CD8-positive, alpha-beta memory T cell (primary cell): ENCODE results near the gene MVB12B. TPM values are rescaled to one million over a fixed set of nuclear protein-coding genes. Genes with fewer than 3 reads are reported as not detected.

Source experiments
- CTCF ChIA-PET: fragments of 350-600 bp; sonication (Branson Sonifier 250); formaldehyde crosslinking; loops from one replicate; lab custom pipeline; 2021; ENCODE audit warnings: antibody characterized with exemption; lab: Charles Lee
- POLR2A ChIA-PET: fragments of 350-600 bp; sonication (Branson Sonifier 250); formaldehyde crosslinking; loops from one replicate; lab custom pipeline; 2021; ENCODE audit warnings: antibody characterized with exemption; lab: Charles Lee
- DNase-seq, 5 donors: peaks; one replicate each; pipeline versions ENCODE4 v3.0.0 to v3.0.0-alpha.2; 2020 to 2022; ENCODE audit warnings: mixed read lengths in 1 of 5
- H3K27ac ChIP-seq: one replicate; pipeline ENCODE4 v1.7.0; 2013; ENCODE audit warnings: low read depth, mild to moderate bottlenecking, low read length, moderate library complexity
- H3K27me3 ChIP-seq: 2 replicates; pipeline ENCODE4 v1.7.0; 2013; ENCODE audit warnings: low read length, mild to moderate bottlenecking; ENCODE audit not compliant: insufficient read depth, poor library complexity, severe bottlenecking
- H3K36me3 ChIP-seq: 2 replicates; pipeline ENCODE4 v1.7.0; 2013; ENCODE audit warnings: mild to moderate bottlenecking, low read length, moderate library complexity; ENCODE audit not compliant: insufficient read depth
- H3K4me1 ChIP-seq: 2 replicates; pipeline ENCODE4 v1.7.0; 2013; ENCODE audit warnings: mild to moderate bottlenecking, low read length, moderate library complexity; ENCODE audit not compliant: insufficient read depth
- H3K4me3 ChIP-seq: 2 replicates; pipeline ENCODE4 v1.7.0; 2013; ENCODE audit warnings: mild to moderate bottlenecking, low read length
- H3K9me3 ChIP-seq: 2 replicates; pipeline ENCODE4 v1.7.0; 2013; ENCODE audit warnings: mild to moderate bottlenecking, low read length
- H3K27ac Mint-ChIP-seq, 8 donors: one replicate each; pipeline ENCODE4 v1.8.0; 2020 to 2021; ENCODE audit warnings: mixed read lengths in 8 of 8, mild to moderate bottlenecking in 6 of 8, inconsistent platforms in 3 of 8, moderate library complexity in 3 of 8
- H3K27me3 Mint-ChIP-seq, 2 donors: one replicate each; pipeline ENCODE4 v1.8.0; 2020 to 2021; ENCODE audit warnings: mixed read lengths in 2 of 2, mild to moderate bottlenecking in 1 of 2, moderate library complexity in 1 of 2
- H3K36me3 Mint-ChIP-seq, 3 donors: one replicate each; pipeline ENCODE4 v1.8.0; 2020 to 2021; ENCODE audit warnings: mixed read lengths in 3 of 3, inconsistent platforms in 1 of 3, mild to moderate bottlenecking in 1 of 3
- H3K4me1 Mint-ChIP-seq, 3 donors: one replicate each; pipeline ENCODE4 v1.8.0; 2020 to 2021; ENCODE audit warnings: mixed read lengths in 3 of 3, inconsistent platforms in 1 of 3, mild to moderate bottlenecking in 1 of 3
- H3K4me3 Mint-ChIP-seq, 7 donors: one replicate each; pipeline ENCODE4 v1.8.0; 2020 to 2021; ENCODE audit warnings: mixed read lengths in 7 of 7, mild to moderate bottlenecking in 6 of 7, moderate library complexity in 4 of 7, inconsistent platforms in 2 of 7
- H3K9me3 Mint-ChIP-seq, 5 donors: one replicate each; pipeline ENCODE4 v1.8.0; 2020 to 2022; ENCODE audit warnings: mixed read lengths in 5 of 5, mild to moderate bottlenecking in 3 of 5, moderate library complexity in 2 of 5, inconsistent platforms in 1 of 5
- polyA plus RNA-seq: library from polyadenylated mRNA; unstranded; fragments of 300-500 nt; fragmentation: Illumina TruSeq; gene quantifications from one replicate; pipeline ENCODE4 v1.2.3, GENCODE V29; 2021
- total RNA-seq, 2 experiments: library from RNA; stranded (reverse); gene quantifications; one replicate each; pipeline ENCODE4 v1.2.3, GENCODE V29; 2021

MVB12B gene
- total and polyA plus RNA-seq, 3 experiments from 2014 or later: 11.0 to 13.1 (median 12.7) TPM

DNA sequence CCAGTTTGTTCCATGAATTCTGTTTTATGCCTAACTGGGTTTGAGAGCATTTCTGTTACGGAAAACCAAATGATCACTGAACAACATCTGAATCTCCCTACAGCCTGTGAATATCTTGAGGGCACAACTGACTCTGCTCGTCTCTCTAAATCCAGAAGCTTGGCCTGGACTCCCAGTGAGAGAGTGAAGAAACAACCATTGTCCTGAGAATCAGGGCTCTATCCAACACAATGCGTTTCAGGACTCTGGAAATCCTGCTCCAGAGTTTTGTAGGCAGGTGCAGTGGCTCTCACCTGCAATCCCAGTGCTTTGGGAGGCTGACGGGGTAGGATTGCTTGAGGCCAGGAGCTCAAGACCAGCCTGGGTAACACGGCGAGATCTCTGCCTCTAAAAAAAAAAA is 7.8 kb upstream of the MVB12B start:
- Mint-ChIP-seq H3K27ac (peak overlapping the region in 2 of 8 donors; percentile 17 to 51), H3K4me1 (peaks cover 13 to 26% (median 14%) of the 10 kb centered on the region in 3 donors), H3K4me3 (no peak overlapping the region), H3K27me3 (peaks cover 0 to 6% of the 10 kb centered on the region in 2 donors), H3K9me3 (peaks cover 0 to under 1% (median 0%) of the 10 kb centered on the region in 5 donors), H3K36me3 (no peaks in the 10 kb centered on the region)
- CTCF ChIA-PET: interaction anchor here (1.1 to 8.6 kb wide), 9 partner anchors 9 to 173 kb away, joined by 3 to 124 read pairs (median 5); partner anchors contain the start of gene MVB12B
- H3K9me3 ChIP-seq: no peaks in the 10 kb centered on the region
- H3K4me3 ChIP-seq: no peak overlapping the region
- no peaks in the 10 kb centered on the region for H3K36me3 ChIP-seq
- H3K4me1 ChIP-seq: no peaks in the 10 kb centered on the region
- H3K27me3 ChIP-seq: no peaks in the 10 kb centered on the region
- H3K27ac ChIP-seq: no peak overlapping the region
- no peak for DNase-seq
- POLR2A ChIA-PET: no interaction called here

DNA sequence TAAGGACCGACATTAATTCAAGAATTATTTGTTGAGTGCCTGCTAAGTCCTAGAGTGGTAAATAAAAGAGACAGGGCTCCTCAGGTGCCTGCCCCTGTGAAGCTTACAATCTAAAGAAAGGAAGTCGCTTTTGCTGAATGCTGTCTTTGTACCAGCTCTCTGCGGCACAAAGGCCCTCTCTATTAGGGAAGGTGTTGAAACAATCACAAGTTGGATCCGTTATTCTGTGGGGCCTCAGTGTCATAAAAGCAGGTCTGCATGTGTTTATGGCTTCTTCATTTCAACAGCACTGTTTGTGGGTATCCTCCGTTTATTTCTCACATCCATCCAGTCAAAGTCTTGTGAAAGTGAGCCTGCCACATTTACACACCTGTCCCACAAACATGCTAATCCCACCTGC is 7.0 kb upstream of the MVB12B start:
- H3K4me1 Mint-ChIP-seq: peaks cover 13 to 26% (median 14%) of the 10 kb centered on the region in 3 donors
- H3K27ac ChIP-seq: no peak overlapping the region
- H3K9me3 ChIP-seq: no peaks in the 10 kb centered on the region
- peaks cover 0 to 4% (median 0%) of the 10 kb centered on the region in 5 donors for H3K9me3 Mint-ChIP-seq
- no peaks in the 10 kb centered on the region for H3K36me3 Mint-ChIP-seq
- H3K4me3 ChIP-seq: no peak overlapping the region
- H3K4me3 Mint-ChIP-seq: peak overlapping the region in 1 of 7 donors; percentile 21
- ChIA-PET POLR2A (no interaction called here), CTCF (interaction anchor here (1.9 to 8.6 kb wide), 3 partner anchors 12 to 172 kb away, joined by 5 to 124 read pairs (median 74); no protein-coding TSS in a partner anchor)
- no peaks in the 10 kb centered on the region for H3K27me3 ChIP-seq
- DNase-seq: no peak
- no peaks in the 10 kb centered on the region for H3K4me1 ChIP-seq
- H3K36me3 ChIP-seq: no peaks in the 10 kb centered on the region
- H3K27ac Mint-ChIP-seq: peak overlapping the region; percentile 8 to 94 (median 70)
- H3K27me3 Mint-ChIP-seq: peaks cover 0 to 3% of the 10 kb centered on the region in 2 donors

DNA sequence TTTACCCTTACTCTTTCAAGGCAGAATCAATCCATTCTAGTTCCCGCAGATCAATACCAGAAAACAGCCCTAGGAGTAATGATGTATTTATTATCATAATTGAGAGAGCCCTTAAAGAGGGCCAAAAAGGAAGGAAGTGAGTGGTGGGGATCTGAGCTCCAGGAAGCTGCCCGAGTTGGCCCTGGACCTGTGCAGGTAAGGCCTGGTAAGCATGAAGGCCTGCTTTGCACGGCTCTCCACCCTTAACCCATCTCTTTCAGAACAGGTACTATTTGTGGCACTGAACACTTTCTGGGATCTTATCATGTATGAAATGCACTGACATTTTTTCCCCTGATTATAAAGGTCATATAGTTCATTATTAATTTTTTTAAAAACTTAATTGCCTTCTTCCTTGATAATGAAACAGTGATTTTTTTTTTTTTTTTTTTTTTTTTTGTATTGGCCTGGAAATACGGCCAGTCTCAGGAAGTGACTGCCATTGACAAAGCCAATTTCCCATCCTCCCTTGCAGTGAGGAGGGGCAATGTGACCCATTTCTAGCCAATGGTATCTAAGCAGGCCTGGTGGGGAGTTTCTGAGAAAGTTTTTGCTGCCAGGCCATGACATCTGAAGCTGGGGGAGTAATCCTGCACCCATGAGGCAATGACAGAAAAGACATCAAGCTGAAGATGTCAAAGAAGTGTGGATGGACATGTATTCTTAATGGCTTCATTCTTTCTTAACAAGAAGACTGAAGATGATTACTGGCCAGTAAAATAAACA is 6.3 kb upstream of the MVB12B start:
- peaks cover 13 to 26% (median 14%) of the 10 kb centered on the region in 3 donors for H3K4me1 Mint-ChIP-seq
- ChIA-PET POLR2A (no interaction called here), CTCF (interaction anchor here (7.6 to 8.6 kb wide), 2 partner anchors 77 to 171 kb away, joined by 74 to 124 read pairs; no protein-coding TSS in a partner anchor)
- DNase-seq: peak in 1 of 5 donors; percentile 20
- Histone ChIP-seq H3K36me3 (no peaks in the 10 kb centered on the region), H3K27me3 (no peaks in the 10 kb centered on the region), H3K4me3 (no peak overlapping the region), H3K27ac (no peak overlapping the region), H3K4me1 (no peaks in the 10 kb centered on the region), H3K9me3 (no peaks in the 10 kb centered on the region)
- H3K27ac Mint-ChIP-seq: peak overlapping the region; percentile 8 to 94 (median 70)
- no peak overlapping the region for H3K4me3 Mint-ChIP-seq
- peaks cover 0 to 4% (median 0%) of the 10 kb centered on the region in 5 donors for H3K9me3 Mint-ChIP-seq
- H3K36me3 Mint-ChIP-seq: no peaks in the 10 kb centered on the region
- H3K27me3 Mint-ChIP-seq: no peaks in the 10 kb centered on the region

DNA sequence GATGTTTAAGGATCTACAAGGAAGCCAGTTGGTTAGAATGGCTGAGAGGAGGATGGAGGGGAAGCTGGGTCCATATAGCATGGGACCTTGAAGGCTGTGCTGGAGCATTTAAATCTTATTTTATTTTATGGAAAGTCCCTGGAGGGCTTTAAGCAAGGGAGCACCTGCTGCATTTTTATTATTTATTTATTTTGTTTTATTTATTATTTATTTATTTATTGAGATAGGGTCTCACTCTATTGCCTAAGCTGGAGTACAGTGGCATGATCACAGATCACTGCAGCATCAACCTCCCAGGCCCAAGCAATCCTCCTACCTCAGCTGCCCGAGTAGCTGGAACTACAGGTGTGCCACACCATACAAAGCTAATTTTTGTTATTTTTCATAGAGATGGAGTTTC is 4.9 kb upstream of the MVB12B start:
- DNase-seq: no peak
- H3K9me3 ChIP-seq: no peaks in the 10 kb centered on the region
- Mint-ChIP-seq H3K4me3 (peak overlapping the region in 1 of 7 donors; percentile 19), H3K36me3 (peaks cover 0 to 2% (median 0%) of the 10 kb centered on the region in 3 donors), H3K4me1 (peaks cover 16 to 35% (median 21%) of the 10 kb centered on the region in 3 donors), H3K9me3 (peaks cover 0 to 4% (median 0%) of the 10 kb centered on the region in 5 donors), H3K27me3 (no peaks in the 10 kb centered on the region), H3K27ac (peak overlapping the region in 1 of 8 donors; percentile 87)
- no peaks in the 10 kb centered on the region for H3K27me3 ChIP-seq
- CTCF ChIA-PET: interaction anchor here (0.6 to 8.6 kb wide), 5 partner anchors 67 to 170 kb away, joined by 3 to 124 read pairs (median 3); no protein-coding TSS in a partner anchor
- no peak overlapping the region for H3K4me3 ChIP-seq
- no peak overlapping the region for H3K27ac ChIP-seq
- H3K4me1 ChIP-seq: peaks cover 4% of the 10 kb centered on the region
- POLR2A ChIA-PET: no interaction called here
- no peaks in the 10 kb centered on the region for H3K36me3 ChIP-seq

DNA sequence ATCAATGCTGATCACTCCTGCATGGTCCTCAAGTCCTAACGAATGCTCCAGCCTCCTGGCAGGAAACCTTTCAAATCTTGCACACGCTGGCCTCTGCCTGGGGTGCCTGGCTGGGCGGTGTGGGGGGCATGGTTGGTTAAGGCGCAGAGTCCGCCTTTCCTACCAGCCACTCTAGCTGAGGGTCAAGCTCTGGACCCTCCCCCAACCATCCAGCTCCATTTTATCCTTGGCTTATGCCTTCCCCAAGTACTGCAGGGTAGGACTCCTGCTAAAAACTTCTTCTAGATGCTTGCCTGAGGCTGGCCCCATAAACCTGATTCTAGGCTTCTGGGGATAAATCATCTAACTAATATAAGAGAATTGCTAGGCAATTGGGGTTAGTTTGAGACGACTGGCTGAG is 808 bp upstream of the MVB12B start:
- H3K4me1 Mint-ChIP-seq: peaks cover 37 to 49% (median 41%) of the 10 kb centered on the region in 3 donors
- H3K4me1 ChIP-seq: peaks cover 40% of the 10 kb centered on the region
- peaks cover 0 to 4% (median 0%) of the 10 kb centered on the region in 5 donors for H3K9me3 Mint-ChIP-seq
- no peaks in the 10 kb centered on the region for H3K9me3 ChIP-seq
- peak overlapping the region; percentile 89 to 99 (median 94) for H3K27ac Mint-ChIP-seq
- H3K4me3 ChIP-seq: peak overlapping the region; percentile 37
- ChIA-PET POLR2A (interaction anchor here (0.8 to 2.2 kb wide), 2 partner anchors 71 to 73 kb away, joined by 3 to 9 read pairs; no protein-coding TSS in a partner anchor), CTCF (interaction anchor here (0.8 to 5.0 kb wide), 6 partner anchors 8 to 165 kb away, joined by 3 to 23 read pairs (median 10); no protein-coding TSS in a partner anchor)
- no peaks in the 10 kb centered on the region for H3K27me3 ChIP-seq
- peak overlapping the region; percentile 44 for H3K27ac ChIP-seq
- DNase-seq: no peak
- H3K27me3 Mint-ChIP-seq: no peaks in the 10 kb centered on the region
- H3K4me3 Mint-ChIP-seq: peak overlapping the region; percentile 85 to 96 (median 87)
- H3K36me3 ChIP-seq: no peaks in the 10 kb centered on the region
- peaks cover 0 to 12% (median 0%) of the 10 kb centered on the region in 3 donors for H3K36me3 Mint-ChIP-seq

DNA sequence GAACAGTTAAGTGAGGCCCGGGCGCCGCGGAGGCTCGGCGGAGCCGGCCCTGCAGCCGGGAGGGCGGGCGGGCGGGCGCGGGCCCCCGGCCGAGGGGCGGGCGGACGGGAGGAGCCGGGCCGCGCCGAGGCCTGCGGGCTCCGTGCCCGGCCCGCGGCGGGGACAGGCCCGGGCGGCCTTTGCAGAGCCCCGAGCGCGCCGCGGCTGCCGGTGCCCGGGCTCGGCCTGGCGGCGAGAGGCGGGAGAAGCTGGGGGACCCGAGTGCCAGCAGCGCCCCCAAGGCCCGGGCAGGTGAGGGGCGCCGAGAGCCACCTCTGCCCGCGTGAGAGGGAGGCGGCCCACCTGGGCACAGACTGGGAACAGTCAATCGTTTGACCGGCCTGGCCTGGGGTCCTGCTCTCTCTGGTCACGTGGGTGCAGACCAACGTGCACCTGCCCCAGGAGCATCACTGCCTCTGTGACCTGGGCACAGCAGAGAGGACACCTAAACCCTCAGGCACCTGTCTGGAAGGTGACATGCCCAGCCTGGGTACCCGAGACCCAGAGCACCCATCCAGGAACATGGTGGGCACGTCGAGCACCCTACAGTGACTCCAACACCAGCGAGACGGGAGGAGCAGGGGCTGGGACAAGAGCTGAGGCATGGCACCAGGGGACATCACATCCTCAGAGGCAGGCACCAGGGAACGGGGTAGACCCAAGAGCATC is 531 bp downstream of the MVB12B start:
- POLR2A ChIA-PET: interaction anchor here (0.9 to 1.4 kb wide), 4 partner anchors 65 to 145 kb away, joined by 3 to 5 read pairs (median 4); no protein-coding TSS in a partner anchor
- Histone ChIP-seq H3K36me3 (no peaks in the 10 kb centered on the region), H3K27ac (peak overlapping the region; percentile 58), H3K4me3 (peak overlapping the region; percentile 74), H3K27me3 (no peaks in the 10 kb centered on the region), H3K9me3 (no peaks in the 10 kb centered on the region), H3K4me1 (peaks cover 49% of the 10 kb centered on the region)
- H3K27ac Mint-ChIP-seq: peak overlapping the region; percentile 89 to 99 (median 94)
- CTCF ChIA-PET: interaction anchor here (0.6 to 5.0 kb wide), 11 partner anchors 9 to 171 kb away, joined by 3 to 23 read pairs (median 10); no protein-coding TSS in a partner anchor
- H3K9me3 Mint-ChIP-seq: peaks cover 0 to 4% (median 0%) of the 10 kb centered on the region in 5 donors
- peak in 3 of 5 donors; percentile 6 to 56 (median 51) for DNase-seq
- H3K4me1 Mint-ChIP-seq: peaks cover 50 to 58% (median 55%) of the 10 kb centered on the region in 3 donors
- H3K27me3 Mint-ChIP-seq: no peaks in the 10 kb centered on the region
- H3K36me3 Mint-ChIP-seq: peaks cover 0 to 15% (median 0%) of the 10 kb centered on the region in 3 donors
- peak overlapping the region; percentile 86 to 97 (median 90) for H3K4me3 Mint-ChIP-seq

DNA sequence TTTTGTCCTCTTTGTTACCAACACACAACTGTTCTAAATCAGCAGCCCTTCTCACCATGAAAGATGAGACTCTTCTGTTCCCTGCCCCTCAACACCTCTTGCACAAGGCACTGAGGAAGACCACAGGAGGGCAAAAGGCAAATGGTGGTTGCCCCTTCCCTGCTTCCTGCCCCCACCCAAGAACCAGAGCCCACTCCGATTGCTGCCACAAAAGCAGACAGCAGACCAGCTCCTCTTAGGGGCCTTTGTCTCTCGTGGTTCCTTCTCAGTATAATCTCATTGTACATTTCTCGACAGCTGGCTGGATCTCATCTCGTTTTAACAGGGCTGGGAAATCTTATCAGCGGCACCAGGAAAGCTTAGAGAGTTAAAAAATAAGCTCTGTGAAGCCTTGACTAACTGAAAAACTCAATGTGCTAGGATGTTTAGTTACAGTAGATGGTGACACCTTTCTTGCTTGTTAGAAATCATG is 1.1 kb downstream of the MVB12B start:
- no peaks in the 10 kb centered on the region for H3K27me3 ChIP-seq
- no peaks in the 10 kb centered on the region for H3K9me3 ChIP-seq
- no peak for DNase-seq
- Mint-ChIP-seq H3K4me3 (peak overlapping the region; percentile 86 to 97 (median 90)), H3K36me3 (peaks cover 0 to 15% (median under 1%) of the 10 kb centered on the region in 3 donors), H3K9me3 (peaks cover 0 to 4% (median 0%) of the 10 kb centered on the region in 5 donors), H3K27ac (peak overlapping the region; percentile 89 to 99 (median 94)), H3K4me1 (peaks cover 54 to 64% (median 60%) of the 10 kb centered on the region in 3 donors), H3K27me3 (no peaks in the 10 kb centered on the region)
- POLR2A ChIA-PET: interaction anchor here (1.0 to 1.4 kb wide), 3 partner anchors 69 to 145 kb away, joined by 4 to 5 read pairs (median 5); no protein-coding TSS in a partner anchor
- peaks cover 50% of the 10 kb centered on the region for H3K4me1 ChIP-seq
- H3K4me3 ChIP-seq: peak overlapping the region; percentile 74
- CTCF ChIA-PET: interaction anchor here (0.8 to 5.0 kb wide), 10 partner anchors 9 to 171 kb away, joined by 3 to 23 read pairs (median 10); no protein-coding TSS in a partner anchor
- H3K27ac ChIP-seq: peak overlapping the region; percentile 58
- H3K36me3 ChIP-seq: no peaks in the 10 kb centered on the region
